Keratinocyte (primary cell): ENCODE data around the gene UBE2K. TPM values are rescaled to one million over a fixed set of nuclear protein-coding genes. Genes with fewer than 3 reads are reported as not detected.

Experiments
- DNase-seq: peaks from one replicate; pipeline ENCODE4 v3.0.0-alpha.2; 2011; ENCODE audit warnings: low read depth, missing footprints, low spot score
- FAIRE-seq: peaks from 2 replicates; lab custom pipeline; 2011; peaks lifted over from hg19 to GRCh38; lab: Jason Lieb, UNC
- H2AFZ ChIP-seq: 2 replicates; pipeline ENCODE4 v1.6.0; 2012; ENCODE audit warnings: low read length, control low read depth, inconsistent platforms; ENCODE audit not compliant: control insufficient read depth
- H3K27ac ChIP-seq: 2 replicates; pipeline ENCODE4 v1.5.1; 2011; ENCODE audit warnings: low read length; ENCODE audit not compliant: control insufficient read depth, insufficient read depth
- H3K27me3 ChIP-seq: 3 replicates; pipeline ENCODE4 v1.6.0; 2011; ENCODE audit warnings: low read length; ENCODE audit not compliant: control insufficient read depth, insufficient read depth; ENCODE audit errors: extremely low read depth
- H3K36me3 ChIP-seq, 2 experiments: 2 replicates in 1 of 2; 3 replicates in 1 of 2; pipeline ENCODE4 v1.5.1; 2011; ENCODE audit warnings: low read length in 2 of 2, mild to moderate bottlenecking in 1 of 2; ENCODE audit not compliant: control insufficient read depth in 2 of 2, insufficient read depth in 2 of 2; ENCODE audit errors: extremely low read depth in 1 of 2
- H3K4me1 ChIP-seq: 3 replicates; pipeline ENCODE4 v1.5.1; 2011; ENCODE audit warnings: low read length; ENCODE audit not compliant: control insufficient read depth, insufficient read depth; ENCODE audit errors: extremely low read depth
- H3K4me2 ChIP-seq: 3 replicates; pipeline ENCODE4 v1.6.0; 2011; ENCODE audit warnings: low read depth, low read length; ENCODE audit not compliant: control insufficient read depth, insufficient read depth; ENCODE audit errors: extremely low read depth
- H3K4me3 ChIP-seq, 3 experiments: fragments of 200-600 bp in 1 of 3; sonication (generic) in 1 of 3; 2 replicates in 2 of 3; 3 replicates in 1 of 3; pipeline ENCODE4 v1.5.1; 2011 to 2016; ENCODE audit warnings: low read length in 3 of 3, mild to moderate bottlenecking in 3 of 3, control low read depth in 2 of 3, inconsistent platforms in 1 of 3, low read depth in 1 of 3, mixed read lengths in 1 of 3, mixed run types in 1 of 3, moderate library complexity in 1 of 3; ENCODE audit not compliant: control insufficient read depth in 2 of 3, insufficient read depth in 2 of 3; ENCODE audit errors: extremely low read depth in 1 of 3
- H3K79me2 ChIP-seq: 2 replicates; pipeline ENCODE4 v1.6.0; 2012; ENCODE audit warnings: low read length; ENCODE audit not compliant: control insufficient read depth, insufficient read depth
- H3K9ac ChIP-seq: 3 replicates; pipeline ENCODE4 v1.6.0; 2011; ENCODE audit warnings: low read length; ENCODE audit not compliant: control insufficient read depth, insufficient read depth; ENCODE audit errors: extremely low read depth
- H3K9me1 ChIP-seq: 3 replicates; pipeline ENCODE4 v1.6.0; 2011; ENCODE audit warnings: low read length; ENCODE audit not compliant: control insufficient read depth, insufficient read depth; ENCODE audit errors: extremely low read depth
- H3K9me3 ChIP-seq: 2 replicates; pipeline ENCODE4 v1.5.1; 2012; ENCODE audit warnings: low read depth, low read length; ENCODE audit not compliant: control insufficient read depth
- H4K20me1 ChIP-seq: 3 replicates; pipeline ENCODE4 v1.6.0; 2011; ENCODE audit warnings: low read length; ENCODE audit not compliant: control insufficient read depth, insufficient read depth; ENCODE audit errors: extremely low read depth
- EZH2 ChIP-seq: IDR thresholded peaks from one replicate; pipeline ENCODE4 v1.6.1; 2012; ENCODE audit warnings: inconsistent platforms, mild to moderate bottlenecking, low read length, moderate library complexity
- dilution Hi-C: fragments of 300-500 bp; cut with MboI; formaldehyde crosslinking; loops from one replicate; pipeline ENCODE4 v1.7.0; 2020; ENCODE audit warnings: low sequenced_read_pairs; ENCODE audit not compliant: extremely low pct_ligation_motif_present
- polyA plus RNA-seq, 5 experiments: library from polyadenylated mRNA; depleted of rRNA in 3 of 5; stranded (reverse) in 3 of 5; stranded (forward) in 1 of 5; unstranded in 1 of 5; fragments of >200 nt; gene quantifications; 1 replicate in 1 of 5; 2 replicates in 3 of 5; 3 replicates in 1 of 5; pipeline versions ENCODE4 v1.2.1 to v1.2.3, GENCODE V29; 2011 to 2012; ENCODE audit warnings: missing spikeins in 2 of 5, low read depth in 1 of 5, low replicate concordance in 1 of 5
- TF ChIP-seq, protein P1 (sequence below), 3 experiments: IDR thresholded peaks in 1 of 3; conservative IDR thresholded peaks in 1 of 3; optimal IDR thresholded peaks in 1 of 3; 2 replicates in 2 of 3; 3 replicates in 1 of 3; pipeline versions ENCODE3 to v1.5.1; 2011; ENCODE audit warnings: low read length in 3 of 3, mild to moderate bottlenecking in 3 of 3, moderate library complexity in 2 of 3, control low read depth in 1 of 3, inconsistent platforms in 1 of 3; ENCODE audit not compliant: insufficient read depth in 2 of 3; ENCODE audit errors: extremely low read depth in 1 of 3

UBE2K gene
- polyA plus RNA-seq, 1 donor (not counting 4 experiments of a cell fraction or from before 2014, with no cell fraction given): 163 TPM

DNA sequence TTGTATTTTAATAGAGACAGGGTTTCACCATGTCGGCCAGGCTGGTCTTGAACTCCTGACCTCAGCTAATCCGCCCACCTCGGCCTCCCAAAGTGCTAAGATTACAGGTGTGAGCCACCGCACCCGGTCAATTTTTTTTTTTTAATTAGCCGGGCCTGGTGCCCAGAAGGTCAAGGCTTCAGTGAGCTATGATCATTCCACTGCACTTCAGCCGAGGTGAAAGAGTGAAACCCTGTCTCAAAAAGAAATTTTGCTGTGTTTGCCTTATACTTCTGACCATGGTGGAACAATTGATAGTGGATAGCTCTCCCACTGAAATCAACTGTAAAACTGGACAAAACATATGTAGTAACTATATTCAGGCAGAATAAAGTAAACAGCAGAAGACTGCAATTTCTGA, 35.3 kb upstream of the UBE2K start:
- Histone ChIP-seq H3K9me3 (no peaks in the 10 kb centered on the region), H3K27ac (no peak overlapping the region), H3K79me2 (no peaks in the 10 kb centered on the region), H4K20me1 (no peaks in the 10 kb centered on the region), H3K9me1 (no peaks in the 10 kb centered on the region), H3K4me1 (no peaks in the 10 kb centered on the region), H3K27me3 (no peaks in the 10 kb centered on the region), H3K36me3 (no peaks in the 10 kb centered on the region), H2AFZ (no peak overlapping the region), H3K4me3 (no peak overlapping the region), H3K4me2 (no peak overlapping the region), H3K9ac (no peak overlapping the region)
- DNase-seq (no peak), FAIRE-seq (no peak)
- dilution Hi-C loops: no loop called here
- TF ChIP-seq, protein P1, sequence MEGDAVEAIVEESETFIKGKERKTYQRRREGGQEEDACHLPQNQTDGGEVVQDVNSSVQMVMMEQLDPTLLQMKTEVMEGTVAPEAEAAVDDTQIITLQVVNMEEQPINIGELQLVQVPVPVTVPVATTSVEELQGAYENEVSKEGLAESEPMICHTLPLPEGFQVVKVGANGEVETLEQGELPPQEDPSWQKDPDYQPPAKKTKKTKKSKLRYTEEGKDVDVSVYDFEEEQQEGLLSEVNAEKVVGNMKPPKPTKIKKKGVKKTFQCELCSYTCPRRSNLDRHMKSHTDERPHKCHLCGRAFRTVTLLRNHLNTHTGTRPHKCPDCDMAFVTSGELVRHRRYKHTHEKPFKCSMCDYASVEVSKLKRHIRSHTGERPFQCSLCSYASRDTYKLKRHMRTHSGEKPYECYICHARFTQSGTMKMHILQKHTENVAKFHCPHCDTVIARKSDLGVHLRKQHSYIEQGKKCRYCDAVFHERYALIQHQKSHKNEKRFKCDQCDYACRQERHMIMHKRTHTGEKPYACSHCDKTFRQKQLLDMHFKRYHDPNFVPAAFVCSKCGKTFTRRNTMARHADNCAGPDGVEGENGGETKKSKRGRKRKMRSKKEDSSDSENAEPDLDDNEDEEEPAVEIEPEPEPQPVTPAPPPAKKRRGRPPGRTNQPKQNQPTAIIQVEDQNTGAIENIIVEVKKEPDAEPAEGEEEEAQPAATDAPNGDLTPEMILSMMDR (optimal IDR thresholded peaks at IDR 0.05 in 1 of 3, IDR thresholded peaks at IDR 0.05 in 1 of 3, conservative IDR thresholded peaks at IDR 0.05 in 1 of 3; ENCODE audit: extremely low read depth in 1 of 3, insufficient read depth in 2 of 3, low read length in 3 of 3): no peak
- no peak for TF ChIP-seq EZH2

- no peak overlapping the region for H3K4me2 ChIP-seq
- dilution Hi-C loops: no loop called here
- no peaks in the 10 kb centered on the region for H3K27me3 ChIP-seq
- H3K9ac ChIP-seq: no peak overlapping the region
- no peaks in the 10 kb centered on the region for H3K79me2 ChIP-seq
- DNase-seq: no peak
- no peak overlapping the region for H2AFZ ChIP-seq
- H3K27ac ChIP-seq: no peak overlapping the region
- H4K20me1 ChIP-seq: no peaks in the 10 kb centered on the region
- no peaks in the 10 kb centered on the region for H3K9me3 ChIP-seq
- no peaks in the 10 kb centered on the region for H3K4me1 ChIP-seq
- no peak overlapping the region for H3K4me3 ChIP-seq
- FAIRE-seq: peak; percentile 32
- no peak for TF ChIP-seq EZH2
- TF ChIP-seq, protein P1 (optimal IDR thresholded peaks at IDR 0.05 in 1 of 3, IDR thresholded peaks at IDR 0.05 in 1 of 3, conservative IDR thresholded peaks at IDR 0.05 in 1 of 3; ENCODE audit: extremely low read depth in 1 of 3, insufficient read depth in 2 of 3, low read length in 3 of 3): no peak
- no peaks in the 10 kb centered on the region for H3K9me1 ChIP-seq
- no peaks in the 10 kb centered on the region for H3K36me3 ChIP-seq
Observed at GRCh38 chr4:39664828-39665731, 32.9 kb upstream of the UBE2K start.
